Stimulated activated CD4-positive, alpha-beta T cell treated with anti-CD3 and anti-CD28 coated beads, Interleukin-1b, Interleukin-23, amount 100 ng/mL, for 4 hours (primary cell): Measurements from ENCODE around the gene ACAP2.
"Not testable (repeated sequence)": the region's sequence is repeated elsewhere in the genome, so short reads cannot be mapped to it uniquely, and the experiment has no call there.

ENCODE experiments used
- DNase-seq, 2 donors: peaks; one replicate each; pipeline ENCODE4 v3.0.0-alpha.2; 2020; ENCODE audit warnings: low read depth in 2 of 2

ACAP2 gene

DNA sequence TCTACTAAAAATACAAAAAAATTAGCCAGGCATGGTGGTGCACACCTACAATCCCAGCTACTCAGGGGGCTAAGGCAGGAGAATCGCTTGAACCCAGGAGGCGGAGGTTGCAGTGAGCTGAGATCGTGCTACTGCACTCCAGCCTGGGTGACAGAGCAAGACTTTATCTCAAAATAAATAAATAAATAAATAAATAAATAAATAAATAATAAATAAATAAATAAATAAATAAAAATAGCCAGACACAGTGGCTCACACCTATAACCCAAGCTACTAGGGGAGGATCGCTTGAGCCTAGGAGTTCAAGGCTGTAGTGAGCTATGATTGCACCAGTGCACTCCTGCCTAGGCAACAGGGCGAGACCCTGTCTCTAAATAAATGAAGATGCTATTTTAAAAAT, 152.2 kb downstream of the ACAP2 start:
- not testable (repeated sequence) for DNase-seq

DNA sequence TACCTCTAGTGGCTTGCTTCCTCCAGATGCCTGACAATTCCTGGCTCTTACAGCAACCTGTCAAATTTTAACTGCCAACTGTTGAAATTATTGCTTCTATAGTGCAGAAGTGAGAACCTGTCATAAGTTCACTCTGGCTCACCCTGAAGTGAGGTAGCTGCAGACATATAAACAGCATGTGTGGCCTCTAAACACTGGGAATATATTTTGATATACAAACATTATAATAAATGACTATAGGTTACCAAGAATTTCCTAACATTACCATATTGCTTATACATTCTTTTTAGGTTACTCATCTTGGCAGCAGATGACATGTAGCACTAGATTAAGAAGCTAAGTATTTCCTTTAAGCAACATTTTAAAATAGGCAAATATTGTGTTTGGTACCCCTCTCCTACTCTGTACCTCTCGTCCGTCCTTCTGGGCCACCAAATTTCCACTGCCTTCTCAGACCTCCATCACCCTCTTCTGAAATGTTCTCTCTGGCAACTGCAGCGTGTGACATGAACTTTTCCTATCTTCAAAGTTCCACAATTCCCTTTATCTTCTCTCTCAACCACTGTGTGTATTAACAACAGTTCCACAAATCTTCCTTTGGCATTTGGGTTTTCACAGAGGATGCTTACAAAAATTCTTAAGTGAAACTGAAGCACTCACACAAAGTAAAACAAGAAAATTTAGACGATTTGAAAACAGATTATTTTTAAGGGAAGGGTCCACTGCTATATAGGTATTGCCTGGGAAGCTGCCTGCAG, 156.5 kb downstream of the ACAP2 start:
- no peak for DNase-seq

- no peak for DNase-seq
Observed at GRCh38 chr3:195285372-195285771, 157.4 kb downstream of the ACAP2 start.

DNA sequence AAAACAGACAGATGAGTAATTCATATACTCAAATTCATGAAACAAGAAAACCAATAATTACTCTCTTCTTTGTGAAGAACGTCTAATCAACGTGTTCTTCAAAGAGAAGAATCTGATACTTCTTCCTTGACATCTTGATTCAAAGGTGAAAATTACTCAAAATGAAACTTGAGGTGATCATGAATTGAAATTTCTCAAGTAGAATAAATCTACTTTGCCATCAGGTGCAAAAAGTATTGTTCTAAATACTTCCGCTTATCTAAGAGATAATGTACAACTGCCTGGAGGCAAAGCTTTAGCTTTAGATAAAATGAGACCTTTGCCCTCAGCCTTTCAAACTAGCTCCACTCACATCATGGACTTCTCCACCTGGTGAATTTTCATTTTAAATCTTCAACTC, 158.0 kb downstream of the ACAP2 start:
- no peak for DNase-seq

DNA sequence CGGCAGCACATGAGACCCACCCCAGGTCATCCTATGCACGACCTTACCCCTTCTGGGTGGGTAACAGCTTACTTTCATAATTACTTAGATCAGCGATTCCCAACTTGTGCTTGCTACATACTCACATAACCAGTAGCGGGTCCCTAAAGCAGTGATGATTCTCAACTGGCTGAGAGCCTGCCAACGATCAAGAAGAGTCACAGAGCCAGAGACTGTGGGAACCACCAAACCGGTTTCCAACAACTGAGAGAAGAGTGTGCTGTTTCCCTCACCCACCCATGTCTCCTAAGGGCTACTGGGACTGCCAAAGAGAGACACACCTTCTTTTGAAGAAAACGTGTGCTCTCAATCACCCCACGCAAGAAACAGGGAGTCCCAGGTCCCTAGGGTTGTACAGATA, 159.9 kb downstream of the ACAP2 start:
- no peak for DNase-seq

DNA sequence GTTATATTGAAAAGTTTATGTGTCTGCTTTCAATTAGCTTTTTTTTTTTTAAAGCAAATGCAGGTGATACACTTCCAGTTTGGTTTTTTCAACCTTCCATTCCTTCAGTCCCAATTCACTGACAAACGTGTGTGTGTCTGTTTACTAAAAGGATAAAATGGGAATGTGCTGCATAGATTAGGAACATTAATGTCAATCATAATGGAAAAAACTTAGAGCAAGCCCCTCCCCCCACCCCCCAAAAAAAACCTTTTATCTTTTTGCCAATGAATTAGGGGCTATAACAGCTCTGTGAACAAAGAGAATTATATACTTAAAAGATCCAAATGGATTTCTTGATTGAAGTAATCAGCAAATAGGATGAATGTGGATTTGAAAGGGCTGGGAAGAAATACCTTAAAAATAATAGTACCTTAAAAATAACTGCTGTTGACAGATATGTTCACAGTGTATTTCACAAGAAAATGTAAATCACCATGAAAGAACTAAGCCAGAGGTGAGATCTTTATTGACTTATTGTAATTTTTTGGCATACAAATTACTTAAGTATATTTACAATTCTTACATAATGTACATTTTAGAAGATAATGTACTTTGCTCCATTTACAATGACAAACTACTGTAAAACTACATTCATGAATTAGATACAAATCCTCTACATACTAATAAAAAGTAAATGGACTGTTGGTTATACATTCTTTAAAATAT, 168.4 kb downstream of the ACAP2 start:
- no peak for DNase-seq

- DNase-seq, result peak; percentile 83 to 91
Observed at GRCh38 chr3:195271410-195272243, 171.2 kb downstream of the ACAP2 start.

- peak; percentile 83 to 92 for DNase-seq
Observed at GRCh38 chr3:195270817-195271409, 171.9 kb downstream of the ACAP2 start, which contains the start of gene XXYLT1. XXYLT1 (minus strand) TSS chr3:195271159; CDS start chr3:195271058, 101 bp downstream.

DNA sequence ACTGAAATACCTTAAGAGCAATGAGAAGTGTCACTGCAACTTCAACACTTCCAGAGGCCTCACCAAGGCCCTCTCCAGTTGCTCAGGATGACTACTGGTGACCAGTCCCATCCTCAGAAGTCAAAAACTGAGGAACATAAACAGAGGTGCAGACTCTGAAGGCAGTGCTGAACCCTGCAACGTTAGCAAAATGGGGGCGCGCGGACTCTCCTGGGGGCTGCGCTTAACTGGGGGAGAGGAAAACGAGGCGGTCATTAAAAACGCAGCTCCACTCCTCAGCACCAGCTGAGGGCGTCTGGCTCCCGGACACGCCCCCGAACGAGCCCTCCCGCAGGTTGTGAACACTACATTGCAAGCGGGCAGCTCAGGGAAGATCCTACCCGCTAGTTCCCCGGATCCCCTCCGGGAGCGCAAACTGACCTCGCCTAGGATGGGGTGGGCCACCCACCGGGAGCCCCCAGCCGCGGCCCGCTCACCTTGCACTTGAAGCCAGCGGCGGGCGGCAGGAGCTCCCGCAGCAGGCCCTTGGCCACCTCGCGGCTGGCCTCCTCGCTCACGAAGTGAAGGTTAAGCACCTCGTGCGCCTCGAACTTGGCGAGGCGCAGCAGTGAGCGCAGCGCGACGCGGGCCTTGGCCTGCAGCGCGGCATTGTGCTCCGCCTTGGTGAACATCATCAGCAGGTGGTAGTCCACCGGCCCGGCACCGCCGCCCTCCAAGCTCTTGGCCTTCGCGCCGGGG, 172.6 kb downstream of the ACAP2 start:
- peak; percentile 13 to 30 for DNase-seq

DNA sequence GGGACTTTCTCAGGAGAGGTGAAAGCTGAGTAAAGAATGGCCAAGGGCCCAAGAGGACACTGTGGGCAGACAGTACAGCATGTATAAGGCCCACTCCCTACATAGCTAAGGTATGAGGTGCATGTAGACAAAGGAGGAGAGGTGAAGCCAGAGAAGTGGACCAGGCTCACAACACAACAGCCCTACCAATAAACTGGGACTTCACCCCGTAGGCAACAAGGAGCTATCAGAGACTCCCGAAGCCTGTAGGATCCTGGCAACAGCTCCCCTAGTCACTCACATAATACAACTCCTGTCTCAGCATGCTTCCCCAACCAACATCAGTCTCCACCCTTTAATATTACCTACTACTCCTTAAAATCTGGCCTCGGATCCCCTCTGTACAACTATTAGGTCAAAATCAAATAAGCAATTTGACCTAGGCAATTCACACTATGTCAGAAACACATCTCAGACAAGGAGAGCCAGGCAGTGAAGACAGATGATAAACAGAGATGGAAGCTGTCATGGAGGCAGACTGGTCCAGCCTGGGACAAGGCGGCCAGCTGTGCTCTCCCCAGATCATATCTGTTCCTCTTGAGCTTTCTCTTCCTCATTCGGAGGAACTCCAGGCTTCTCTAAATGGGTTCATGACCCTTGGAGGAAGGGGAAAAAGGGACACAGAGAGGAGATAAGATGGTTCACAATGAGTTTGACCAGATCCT, 173.3 kb downstream of the ACAP2 start:
- DNase-seq, result no peak

DNA sequence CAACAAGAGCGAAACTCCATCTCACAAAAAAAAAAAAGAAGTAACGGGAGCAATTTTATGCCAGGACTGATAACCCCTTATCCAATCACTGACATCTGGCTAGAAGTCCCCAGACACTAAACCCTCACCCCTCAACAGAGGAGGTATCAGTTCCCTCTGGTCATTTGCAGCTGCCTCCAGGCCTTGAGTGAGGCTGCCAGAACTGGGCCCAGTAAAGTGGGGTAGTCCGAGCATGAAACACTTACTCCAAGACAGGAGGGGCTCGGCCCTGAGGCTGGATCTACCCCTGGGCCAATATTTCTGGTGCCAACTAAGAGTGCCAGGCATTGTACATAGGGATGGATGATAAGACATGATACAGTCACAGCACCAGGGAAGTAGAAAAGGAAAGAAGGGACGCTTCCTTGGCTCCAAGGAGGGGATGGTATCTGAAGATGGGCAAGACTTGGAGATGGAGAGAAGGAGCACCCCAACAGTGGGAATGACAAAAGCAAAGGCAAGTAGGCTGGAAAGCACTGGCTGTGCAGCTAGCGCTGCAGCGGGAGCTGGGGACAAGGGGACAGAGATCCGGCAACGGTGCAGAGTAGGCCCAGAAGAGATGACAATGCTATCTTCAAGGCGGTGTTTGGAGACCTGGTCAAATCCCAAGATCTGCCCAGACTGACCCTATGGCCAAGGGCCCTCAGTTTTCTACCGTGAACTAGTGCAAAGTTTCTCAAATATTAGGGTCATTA, 174.1 kb downstream of the ACAP2 start:
- no peak for DNase-seq

GRCh38 chr3:195267096-195267495, 175.7 kb downstream of the ACAP2 start:
- DNase-seq, result no peak

DNA sequence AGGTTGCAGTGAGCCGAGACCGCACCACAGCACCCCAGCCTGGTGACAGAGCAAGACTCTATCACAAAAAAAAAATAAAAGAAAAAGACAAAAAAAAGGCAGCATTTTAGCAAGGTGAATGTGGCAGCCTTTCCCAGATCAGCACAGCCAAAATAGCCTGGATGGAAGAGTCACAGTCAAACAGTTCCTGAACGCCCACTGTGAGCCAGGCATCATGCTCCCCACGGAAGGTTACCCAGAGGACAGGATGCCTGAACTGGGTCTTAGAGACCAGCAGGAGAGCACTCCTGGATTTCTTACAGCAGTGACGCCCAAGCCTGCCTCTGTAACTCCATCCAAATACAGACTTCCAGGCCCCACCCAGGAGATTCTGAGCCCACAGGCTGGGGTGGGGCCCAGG, 176.4 kb downstream of the ACAP2 start:
- DNase-seq, result no peak

- no peak for DNase-seq
Observed at GRCh38 chr3:195265363-195265976, 177.3 kb downstream of the ACAP2 start.

DNA sequence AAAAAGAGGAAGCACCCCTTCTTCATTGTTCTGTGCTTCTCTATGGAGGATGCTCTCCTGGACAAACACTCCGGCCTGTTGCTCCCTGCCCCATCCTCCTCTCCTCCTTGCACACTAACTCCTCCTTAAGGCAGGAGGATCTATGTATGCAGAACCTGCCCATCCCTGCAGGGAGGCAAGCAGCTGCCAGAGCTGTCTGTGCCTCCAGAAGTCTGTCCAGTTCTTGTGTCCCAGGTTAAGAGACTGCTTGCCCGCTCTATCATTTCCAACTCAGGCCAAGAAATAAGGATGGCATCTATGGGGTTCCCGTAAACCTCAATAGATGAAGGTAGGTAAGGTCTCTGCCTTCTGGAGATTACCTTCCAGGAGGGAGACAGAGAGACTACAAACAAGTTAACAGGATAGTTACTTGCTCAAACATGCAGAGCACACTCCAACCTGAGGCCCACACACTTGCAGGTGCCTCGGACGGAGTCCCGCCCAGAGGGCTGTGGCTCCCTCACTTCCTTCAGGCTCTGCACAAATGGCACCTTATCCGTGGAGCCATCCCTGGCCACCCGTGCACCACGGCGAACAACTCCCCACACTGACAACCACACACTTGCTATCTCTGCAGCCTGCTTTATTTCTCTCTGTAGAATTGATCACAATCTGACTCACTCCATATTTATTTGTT, 178.8 kb downstream of the ACAP2 start:
- no peak for DNase-seq

GRCh38 chr3:195263193-195263924, 179.5 kb downstream of the ACAP2 start:
- DNase-seq, result no peak

GRCh38 chr3:195261925-195262324, 180.9 kb downstream of the ACAP2 start:
- no peak for DNase-seq

- DNase-seq, result no peak
Observed at GRCh38 chr3:195260280-195260905, 182.4 kb downstream of the ACAP2 start.
